GM12872 (cell line): ENCODE measurements around the gene PRDM11.

Experiments
- CTCF ChIP-seq: IDR thresholded peaks from 3 replicates; pipeline ENCODE4 v1.5.1; 2011; ENCODE audit warnings: low read depth, mild to moderate bottlenecking, low read length, moderate library complexity; ENCODE audit not compliant: insufficient read depth

PRDM11 gene

GRCh38 chr11:45180848-45181192, 34.4 kb downstream of the PRDM11 start:
- TF ChIP-seq CTCF: no peak

- no peak for TF ChIP-seq CTCF
Observed at GRCh38 chr11:45181193-45181888, 34.9 kb downstream of the PRDM11 start.

GRCh38 chr11:45181889-45182550, 35.6 kb downstream of the PRDM11 start:
- no peak for TF ChIP-seq CTCF

GRCh38 chr11:45182902-45183301, 36.5 kb downstream of the PRDM11 start:
- TF ChIP-seq CTCF: peak; percentile 59

- TF ChIP-seq CTCF: no peak
Observed at GRCh38 chr11:45184640-45185039, 38.2 kb downstream of the PRDM11 start.

GRCh38 chr11:45185228-45185729, 38.8 kb downstream of the PRDM11 start:
- no peak for TF ChIP-seq CTCF

GRCh38 chr11:45187375-45187774, 40.9 kb downstream of the PRDM11 start:
- TF ChIP-seq CTCF: no peak
